Neural cell (in vitro differentiated cells): ENCODE measurements around the gene TMEM212. TPM values are rescaled to one million over a fixed set of nuclear protein-coding genes. Genes with fewer than 3 reads are reported as not detected.
"Not testable (repeated sequence)": the region's sequence is repeated elsewhere in the genome, so short reads cannot be mapped to it uniquely, and the experiment has no call there.

Experiments
- H2AFZ ChIP-seq: fragments of 200-600, 300-800 bp; sonication (generic), shearing (Covaris generic); 2 replicates; pipeline ENCODE4 v1.6.0; 2014; ENCODE audit warnings: low read depth, mild to moderate bottlenecking, antibody characterized with exemption, low read length, moderate library complexity
- H3F3A ChIP-seq: fragments of 200-600 bp; shearing (Covaris generic); 2 replicates; pipeline ENCODE4 v1.6.1; 2016; ENCODE audit warnings: mild to moderate bottlenecking, moderate library complexity, mixed read lengths, antibody characterized with exemption, low read length; ENCODE audit not compliant: insufficient read depth, poor library complexity, severe bottlenecking
- H3K27ac ChIP-seq: fragments of 200-600, 300-800 bp; sonication (generic), shearing (Covaris generic); 2 replicates; pipeline ENCODE4 v1.5.1; 2014; ENCODE audit warnings: mild to moderate bottlenecking, low read length, moderate library complexity
- H3K27me3 ChIP-seq: fragments of 300-800, 200-600 bp; sonication (generic), shearing (Covaris generic); 2 replicates; pipeline ENCODE4 v1.6.0; 2014; ENCODE audit warnings: mild to moderate bottlenecking, low read depth, low read length, moderate library complexity; ENCODE audit not compliant: insufficient read depth
- H3K36me3 ChIP-seq: fragments of 300-800, 200-600 bp; sonication (generic), shearing (Covaris generic); 2 replicates; pipeline ENCODE4 v1.5.1; 2014; ENCODE audit warnings: mild to moderate bottlenecking, antibody characterized with exemption, low read length, moderate library complexity; ENCODE audit not compliant: insufficient read depth
- H3K4me2 ChIP-seq: fragments of 300-800, 200-600 bp; sonication (generic), shearing (Covaris generic); 2 replicates; pipeline ENCODE4 v1.6.0; 2014; ENCODE audit warnings: mild to moderate bottlenecking, low read length
- H3K4me3 ChIP-seq: fragments of 300-800, 200-600 bp; sonication (generic), shearing (Covaris generic); 2 replicates; pipeline ENCODE4 v1.5.1; 2014; ENCODE audit warnings: mild to moderate bottlenecking, low read length, moderate library complexity
- H3K79me2 ChIP-seq: fragments of 200-600 bp; shearing (Covaris generic); replicated peaks from 2 replicates; pipeline ENCODE4 v1.6.0; 2014; ENCODE audit warnings: mild to moderate bottlenecking, low read length, moderate library complexity; ENCODE audit not compliant: insufficient read depth
- H3K9ac ChIP-seq: fragments of 300-800, 200-600 bp; sonication (generic), shearing (Covaris generic); 2 replicates; pipeline ENCODE4 v1.6.1; 2016; ENCODE audit warnings: mild to moderate bottlenecking, low read length, mixed read lengths
- H3K9me2 ChIP-seq: fragments of 200-600 bp; shearing (Covaris generic); 2 replicates; pipeline ENCODE4 v1.6.1; 2016; ENCODE audit warnings: mild to moderate bottlenecking, low read length, mixed read lengths; ENCODE audit not compliant: insufficient read depth
- H3K9me3 ChIP-seq: fragments of 200-600, 300-800 bp; sonication (generic), shearing (Covaris generic); 2 replicates; pipeline ENCODE4 v1.6.1; 2016; ENCODE audit warnings: mild to moderate bottlenecking, mixed run types, low read length, moderate library complexity, mixed read lengths
- H4K20me1 ChIP-seq: fragments of 200-600 bp; shearing (Covaris generic); 2 replicates; pipeline ENCODE4 v1.6.1; 2016; ENCODE audit warnings: mild to moderate bottlenecking, mixed run types; ENCODE audit not compliant: insufficient read depth
- CTCF ChIP-seq: fragments of 450-650 bp; IDR thresholded peaks from 2 replicates; pipeline ENCODE4 v1.5.1; 2014; ENCODE audit warnings: antibody characterized with exemption, mild to moderate bottlenecking, moderate library complexity; ENCODE audit not compliant: poor library complexity, severe bottlenecking
- EP300 ChIP-seq: fragments of 450-650 bp; conservative IDR thresholded peaks from 2 replicates; pipeline ENCODE4 v1.6.1; 2014; ENCODE audit warnings: antibody characterized with exemption, mild to moderate bottlenecking, moderate library complexity; ENCODE audit not compliant: poor library complexity, severe bottlenecking
- EZH2 ChIP-seq: fragments of 200-600, 300-800 bp; shearing (Covaris generic), sonication (generic); IDR thresholded peaks from 2 replicates; pipeline ENCODE4 v1.6.1; 2014; ENCODE audit warnings: antibody characterized with exemption, low read length, borderline replicate concordance, mild to moderate bottlenecking; ENCODE audit not compliant: insufficient read depth, poor library complexity, severe bottlenecking
- MXI1 ChIP-seq: fragments of 450-650 bp; conservative IDR thresholded peaks from 2 replicates; pipeline ENCODE4 v1.6.1; 2014; ENCODE audit warnings: antibody characterized with exemption, mild to moderate bottlenecking; ENCODE audit not compliant: poor library complexity, severe bottlenecking
- POLR2AphosphoS5 ChIP-seq: IDR thresholded peaks from 2 replicates; pipeline ENCODE4 v1.6.1; 2012
- RAD21 ChIP-seq: fragments of 450-650 bp; conservative IDR thresholded peaks from 2 replicates; pipeline ENCODE4 v1.6.1; 2014; ENCODE audit warnings: antibody characterized with exemption, mild to moderate bottlenecking, moderate library complexity
- REST ChIP-seq: IDR thresholded peaks from 2 replicates; pipeline ENCODE4 v1.6.1; 2012; ENCODE audit warnings: borderline replicate concordance
- SMC3 ChIP-seq: fragments of 450-650 bp; conservative IDR thresholded peaks from 2 replicates; pipeline ENCODE4 v1.6.1; 2014; ENCODE audit warnings: antibody characterized with exemption, mild to moderate bottlenecking, moderate library complexity; ENCODE audit not compliant: poor library complexity
- TAF1 ChIP-seq: IDR thresholded peaks from 2 replicates; pipeline ENCODE4 v1.6.1; 2012; ENCODE audit warnings: low read depth
- polyA plus RNA-seq: library from polyadenylated mRNA; depleted of rRNA; stranded (reverse); fragments of >200 nt; gene quantifications from 2 replicates; pipeline ENCODE4 v1.2.3, GENCODE V29; 2014

TMEM212 gene
- polyA plus RNA-seq, 1 donor from 2014 or later = not detected

- H3K9me3 ChIP-seq = no peaks in the 10 kb centered on the region
- H3K27me3 ChIP-seq = peaks cover 24% of the 10 kb centered on the region
- no peaks in the 10 kb centered on the region for H4K20me1 ChIP-seq
- no peaks in the 10 kb centered on the region for H3K79me2 ChIP-seq
- no peak for TF ChIP-seq CTCF
- TF ChIP-seq EP300 = no peak
- TF ChIP-seq SMC3 = no peak
- TF ChIP-seq POLR2AphosphoS5 = no peak
- no peak overlapping the region for H3K4me3 ChIP-seq
- H2AFZ ChIP-seq = no peak overlapping the region
- no peak overlapping the region for H3K27ac ChIP-seq
- H3K4me2 ChIP-seq = no peak overlapping the region
- H3K36me3 ChIP-seq = no peaks in the 10 kb centered on the region
- H3K9me2 ChIP-seq = no peaks in the 10 kb centered on the region
- H3F3A ChIP-seq = no peaks in the 10 kb centered on the region
- H3K9ac ChIP-seq = no peak overlapping the region
Measured at GRCh38 chr3:171813897-171814460, 29.2 kb upstream of the TMEM212 start.

DNA sequence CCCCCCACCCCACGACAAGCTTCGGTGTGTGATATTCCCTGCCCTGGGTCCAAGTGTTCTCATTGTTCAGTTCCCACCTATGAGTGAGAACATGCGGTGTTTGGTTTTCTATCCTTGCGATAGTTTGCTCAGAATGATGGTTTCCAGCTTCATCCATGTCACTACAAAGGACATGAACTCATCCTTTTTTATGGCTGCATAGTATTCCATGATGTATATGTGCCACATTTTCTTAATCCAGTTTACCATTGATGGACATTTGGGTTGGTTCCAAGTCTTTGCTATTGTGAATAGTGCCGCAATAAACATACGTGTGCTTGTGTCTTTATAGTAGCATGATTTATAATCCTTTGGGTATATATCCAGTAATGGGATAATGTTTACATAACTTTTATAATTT lies 28.5 kb upstream of the TMEM212 start:
- H4K20me1 ChIP-seq, H3K4me2 ChIP-seq, H3K27ac ChIP-seq, H3K9me3 ChIP-seq, H3K79me2 ChIP-seq, H3F3A ChIP-seq, H3K36me3 ChIP-seq, H2AFZ ChIP-seq, H3K4me3 ChIP-seq, H3K9me2 ChIP-seq, H3K9ac ChIP-seq: not testable (repeated sequence)
- peaks cover 17% of the 10 kb centered on the region for H3K27me3 ChIP-seq

DNA sequence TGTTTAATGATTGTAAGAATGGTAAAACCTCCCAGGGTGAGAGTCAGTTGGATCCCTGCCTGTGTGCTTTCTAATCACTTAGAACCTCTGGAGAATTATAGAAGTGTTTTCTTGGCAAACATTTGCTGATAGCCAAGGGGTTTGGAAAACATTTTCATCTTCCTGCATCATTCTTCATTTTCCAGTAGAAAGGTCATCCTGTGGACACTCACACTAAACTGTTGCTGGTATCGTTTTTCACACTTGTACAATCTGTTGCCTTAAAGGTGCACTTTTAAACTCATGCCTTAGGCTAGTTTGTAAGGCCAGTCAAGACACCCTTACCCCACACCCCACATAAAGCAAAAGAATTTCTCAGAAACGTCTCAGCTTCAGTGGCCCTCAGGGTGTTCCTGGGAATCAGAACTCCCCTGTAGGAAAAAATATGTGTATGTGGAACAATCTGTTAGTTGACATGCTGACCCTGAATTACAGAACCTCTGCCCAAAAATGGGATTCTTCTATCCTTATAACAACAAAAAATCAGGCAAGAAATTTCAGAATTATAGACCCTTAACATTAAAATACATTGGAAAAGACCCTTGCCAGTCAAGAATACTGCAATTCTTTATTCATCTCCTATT lies 27.1 kb upstream of the TMEM212 start:
- H3K27me3 ChIP-seq = peaks cover 3% of the 10 kb centered on the region
- no peaks in the 10 kb centered on the region for H3K79me2 ChIP-seq
- no peaks in the 10 kb centered on the region for H3K9me2 ChIP-seq
- H3K4me2 ChIP-seq = no peak overlapping the region
- no peak overlapping the region for H3K4me3 ChIP-seq
- no peaks in the 10 kb centered on the region for H4K20me1 ChIP-seq
- H3K9ac ChIP-seq = no peak overlapping the region
- H3F3A ChIP-seq = no peaks in the 10 kb centered on the region
- no peaks in the 10 kb centered on the region for H3K36me3 ChIP-seq
- no peak for TF ChIP-seq RAD21
- TF ChIP-seq SMC3 = no peak
- TF ChIP-seq TAF1 = no peak
- no peak for TF ChIP-seq EP300
- TF ChIP-seq REST = no peak
- TF ChIP-seq CTCF = no peak
- no peak for TF ChIP-seq MXI1
- TF ChIP-seq POLR2AphosphoS5 = no peak
- no peak for TF ChIP-seq EZH2
- no peaks in the 10 kb centered on the region for H3K9me3 ChIP-seq
- H3K27ac ChIP-seq = no peak overlapping the region
- H2AFZ ChIP-seq = no peak overlapping the region
